HCT116 (cell line): ENCODE data around the gene COL28A1.

Experiments
- CBX3 ChIP-seq: IDR thresholded peaks from 2 replicates; pipeline ENCODE4 v1.6.1; 2012; ENCODE audit warnings: low read depth
- EZH2 ChIP-seq: fragments of 200-600 bp; sonication (generic); IDR thresholded peaks from 2 replicates; pipeline ENCODE4 v1.6.1; 2017; ENCODE audit warnings: antibody characterized with exemption, mixed run types
- EZH2phosphoT487 ChIP-seq: fragments of 200-600 bp; IDR thresholded peaks from 2 replicates; pipeline ENCODE4 v1.6.1; 2018; ENCODE audit warnings: antibody characterized with exemption, borderline replicate concordance
- JUND ChIP-seq: IDR thresholded peaks from 2 replicates; pipeline ENCODE4 v1.6.1; 2012
- POLR2A ChIP-seq: IDR thresholded peaks from 2 replicates; pipeline ENCODE4 v1.7.0; 2011; ENCODE audit warnings: borderline replicate concordance; ENCODE audit not compliant: insufficient read depth, insufficient read length; ENCODE audit errors: extremely low read depth
- POLR2AphosphoS5 ChIP-seq: IDR thresholded peaks from 2 replicates; pipeline ENCODE4 v1.6.1; 2011; ENCODE audit warnings: mild to moderate bottlenecking, low read depth, low read length, moderate library complexity
- RAD21 ChIP-seq: IDR thresholded peaks from 2 replicates; pipeline ENCODE4 v1.6.1; 2012; ENCODE audit warnings: low read depth, mild to moderate bottlenecking
- SRF ChIP-seq: IDR thresholded peaks from 2 replicates; pipeline ENCODE4 v1.6.1; 2012; ENCODE audit warnings: low read depth
- TCF7L2 ChIP-seq: IDR thresholded peaks from 2 replicates; pipeline ENCODE4 v1.7.0; 2011; ENCODE audit warnings: borderline replicate concordance, inconsistent platforms; ENCODE audit not compliant: insufficient read depth, insufficient read length; ENCODE audit errors: extremely low read depth
- ZFX ChIP-seq: fragments of 450-650 bp; IDR thresholded peaks from 2 replicates; pipeline ENCODE4 v1.6.1; 2017
- ZNF274 ChIP-seq: fragments of 200-500 bp; sonication (Bioruptor generic); IDR thresholded peaks from 2 replicates; pipeline ENCODE4 v1.6.1; 2014; ENCODE audit warnings: mild to moderate bottlenecking, low read depth, low read length, inconsistent platforms
- TF ChIP-seq, protein P1 (sequence below): IDR thresholded peaks from 2 replicates; pipeline ENCODE4 v1.6.1; 2011; ENCODE audit warnings: mild to moderate bottlenecking, low read length, moderate library complexity; ENCODE audit not compliant: insufficient replicate concordance; ENCODE audit errors: extremely low read depth
- TF ChIP-seq, protein P2 (sequence below), 3 experiments: fragments of 200-600 bp in 1 of 3; sonication (generic) in 1 of 3; IDR thresholded peaks in 2 of 3; conservative IDR thresholded peaks in 1 of 3; 2 replicates each; pipeline ENCODE4 v1.5.1; 2012 to 2017; ENCODE audit warnings: low read depth in 2 of 3, low read length in 2 of 3, antibody characterized with exemption in 1 of 3, borderline replicate concordance in 1 of 3, control low read depth in 1 of 3, mild to moderate bottlenecking in 1 of 3, mixed read lengths in 1 of 3, mixed run types in 1 of 3, moderate library complexity in 1 of 3; ENCODE audit not compliant: insufficient read depth in 1 of 3

DNA sequence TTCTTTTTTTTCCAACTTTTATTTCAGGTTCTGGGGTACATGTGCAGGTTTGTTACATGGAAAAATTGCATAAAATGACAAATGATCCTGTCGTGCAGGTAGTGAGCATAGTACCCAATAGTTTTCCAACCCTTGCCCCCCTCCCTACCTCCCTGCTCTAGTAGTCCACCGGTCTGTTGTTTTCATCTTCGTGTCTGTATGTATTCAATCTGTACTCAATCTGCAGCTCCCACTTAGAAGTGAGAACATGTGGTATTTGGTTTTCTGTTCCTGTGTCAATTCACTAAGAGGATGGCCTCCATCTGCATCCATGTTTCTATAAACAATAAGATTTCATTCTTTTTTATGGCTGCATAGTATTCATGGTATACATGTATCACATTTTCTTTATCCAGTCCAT lies 202.1 kb downstream of the COL28A1 start:
- TF ChIP-seq TCF7L2, result no peak
- no peak for TF ChIP-seq CBX3
- TF ChIP-seq, protein P1, sequence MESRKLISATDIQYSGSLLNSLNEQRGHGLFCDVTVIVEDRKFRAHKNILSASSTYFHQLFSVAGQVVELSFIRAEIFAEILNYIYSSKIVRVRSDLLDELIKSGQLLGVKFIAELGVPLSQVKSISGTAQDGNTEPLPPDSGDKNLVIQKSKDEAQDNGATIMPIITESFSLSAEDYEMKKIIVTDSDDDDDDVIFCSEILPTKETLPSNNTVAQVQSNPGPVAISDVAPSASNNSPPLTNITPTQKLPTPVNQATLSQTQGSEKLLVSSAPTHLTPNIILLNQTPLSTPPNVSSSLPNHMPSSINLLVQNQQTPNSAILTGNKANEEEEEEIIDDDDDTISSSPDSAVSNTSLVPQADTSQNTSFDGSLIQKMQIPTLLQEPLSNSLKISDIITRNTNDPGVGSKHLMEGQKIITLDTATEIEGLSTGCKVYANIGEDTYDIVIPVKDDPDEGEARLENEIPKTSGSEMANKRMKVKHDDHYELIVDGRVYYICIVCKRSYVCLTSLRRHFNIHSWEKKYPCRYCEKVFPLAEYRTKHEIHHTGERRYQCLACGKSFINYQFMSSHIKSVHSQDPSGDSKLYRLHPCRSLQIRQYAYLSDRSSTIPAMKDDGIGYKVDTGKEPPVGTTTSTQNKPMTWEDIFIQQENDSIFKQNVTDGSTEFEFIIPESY, result no peak
- TF ChIP-seq, protein P2, sequence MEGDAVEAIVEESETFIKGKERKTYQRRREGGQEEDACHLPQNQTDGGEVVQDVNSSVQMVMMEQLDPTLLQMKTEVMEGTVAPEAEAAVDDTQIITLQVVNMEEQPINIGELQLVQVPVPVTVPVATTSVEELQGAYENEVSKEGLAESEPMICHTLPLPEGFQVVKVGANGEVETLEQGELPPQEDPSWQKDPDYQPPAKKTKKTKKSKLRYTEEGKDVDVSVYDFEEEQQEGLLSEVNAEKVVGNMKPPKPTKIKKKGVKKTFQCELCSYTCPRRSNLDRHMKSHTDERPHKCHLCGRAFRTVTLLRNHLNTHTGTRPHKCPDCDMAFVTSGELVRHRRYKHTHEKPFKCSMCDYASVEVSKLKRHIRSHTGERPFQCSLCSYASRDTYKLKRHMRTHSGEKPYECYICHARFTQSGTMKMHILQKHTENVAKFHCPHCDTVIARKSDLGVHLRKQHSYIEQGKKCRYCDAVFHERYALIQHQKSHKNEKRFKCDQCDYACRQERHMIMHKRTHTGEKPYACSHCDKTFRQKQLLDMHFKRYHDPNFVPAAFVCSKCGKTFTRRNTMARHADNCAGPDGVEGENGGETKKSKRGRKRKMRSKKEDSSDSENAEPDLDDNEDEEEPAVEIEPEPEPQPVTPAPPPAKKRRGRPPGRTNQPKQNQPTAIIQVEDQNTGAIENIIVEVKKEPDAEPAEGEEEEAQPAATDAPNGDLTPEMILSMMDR (IDR thresholded peaks at IDR 0.05 in 2 of 3, conservative IDR thresholded peaks at IDR 0.05 in 1 of 3; ENCODE audit: borderline replicate concordance in 1 of 3, insufficient read depth in 1 of 3, low read depth in 2 of 3, low read length in 2 of 3), result no peak
- TF ChIP-seq ZFX, result no peak
- no peak for TF ChIP-seq EZH2
- no peak for TF ChIP-seq EZH2phosphoT487
- TF ChIP-seq POLR2A, result no peak
- no peak for TF ChIP-seq ZNF274
- TF ChIP-seq SRF, result no peak
- TF ChIP-seq RAD21, result no peak
- TF ChIP-seq JUND, result no peak
- TF ChIP-seq POLR2AphosphoS5, result no peak
